Measurements from ENCODE around the gene ADAD2. TPM values are rescaled to one million over a fixed set of nuclear protein-coding genes. Genes with fewer than 3 reads are reported as not detected.

Gene ADAD2
- total RNA-seq, 1 experiment from 2014 or later, result not detected

- H2AFZ ChIP-seq, result no peak overlapping the region
- H3K27me3 ChIP-seq (ENCODE audit: insufficient read depth, low read depth), result peaks cover 9% of the 10 kb centered on the region
- BruUV-seq (replicated peaks), result no TSS peak
- DNase-seq, result no peak
- TF ChIP-seq CTCF (conservative IDR thresholded peaks at IDR 0.05) (no peak), EZH2 (IDR thresholded peaks at IDR 0.05; ENCODE audit: low read depth) (no peak)
- ChIA-PET POLR2A (ENCODE audit: unreplicated experiment) (no interaction called here), CTCF (no interaction called here)
- no peaks in the 10 kb centered on the region for H3K36me3 ChIP-seq (ENCODE audit: low read depth)
- no peak overlapping the region for H3K4me2 ChIP-seq
- no peaks in the 10 kb centered on the region for H4K20me1 ChIP-seq (ENCODE audit: insufficient read depth)
- H3K79me2 ChIP-seq (ENCODE audit: low read depth), result no peaks in the 10 kb centered on the region
- intact Hi-C loops (cut with micrococcal nuclease; ENCODE audit: unreplicated experiment), result no loop called here
- no peaks in the 10 kb centered on the region for H3K9me3 ChIP-seq (ENCODE audit: insufficient read depth, low read depth)
- no peaks in the 10 kb centered on the region for H3K9me2 ChIP-seq (ENCODE audit: insufficient read depth)
- no peak overlapping the region for H3K27ac ChIP-seq
- H3K4me3 ChIP-seq, result no peak overlapping the region
- H3K4me1 ChIP-seq (replicated peaks; ENCODE audit: insufficient read depth), result no peaks in the 10 kb centered on the region
- H3F3A ChIP-seq (ENCODE audit: insufficient read depth, low read depth), result peaks cover 3% of the 10 kb centered on the region
Observed at GRCh38 chr16:84161037-84161436, 29.9 kb upstream of the ADAD2 start.

GRCh38 chr16:84161801-84162200 lies 29.2 kb upstream of the ADAD2 start:
- Histone ChIP-seq H3K79me2 (ENCODE audit: low read depth) (no peaks in the 10 kb centered on the region), H3K4me1 (replicated peaks; ENCODE audit: insufficient read depth) (no peaks in the 10 kb centered on the region), H3K4me2 (no peak overlapping the region), H3K9me3 (ENCODE audit: insufficient read depth, low read depth) (no peaks in the 10 kb centered on the region), H3F3A (ENCODE audit: insufficient read depth, low read depth) (no peaks in the 10 kb centered on the region), H3K9me2 (ENCODE audit: insufficient read depth) (no peaks in the 10 kb centered on the region), H3K36me3 (ENCODE audit: low read depth) (no peaks in the 10 kb centered on the region), H2AFZ (no peak overlapping the region), H3K27ac (no peak overlapping the region), H3K27me3 (ENCODE audit: insufficient read depth, low read depth) (peaks cover 9% of the 10 kb centered on the region), H4K20me1 (ENCODE audit: insufficient read depth) (no peaks in the 10 kb centered on the region), H3K4me3 (no peak overlapping the region)
- POLR2A ChIA-PET (ENCODE audit: unreplicated experiment), result no interaction called here
- DNase-seq, result no peak
- TF ChIP-seq EZH2 (IDR thresholded peaks at IDR 0.05; ENCODE audit: low read depth) (no peak), CTCF (conservative IDR thresholded peaks at IDR 0.05) (no peak)
- intact Hi-C loops (cut with micrococcal nuclease; ENCODE audit: unreplicated experiment), result no loop called here
- no TSS peak for BruUV-seq (replicated peaks)
- CTCF ChIA-PET, result no interaction called here

GRCh38 chr16:84165746-84166145 lies 25.2 kb upstream of the ADAD2 start:
- Histone ChIP-seq H3K9me2 (ENCODE audit: insufficient read depth) (no peaks in the 10 kb centered on the region), H3K79me2 (ENCODE audit: low read depth) (no peaks in the 10 kb centered on the region), H4K20me1 (ENCODE audit: insufficient read depth) (no peaks in the 10 kb centered on the region), H3K27ac (no peak overlapping the region), H2AFZ (no peak overlapping the region), H3F3A (ENCODE audit: insufficient read depth, low read depth) (no peaks in the 10 kb centered on the region), H3K4me3 (no peak overlapping the region), H3K4me1 (replicated peaks; ENCODE audit: insufficient read depth) (no peaks in the 10 kb centered on the region), H3K9me3 (ENCODE audit: insufficient read depth, low read depth) (no peaks in the 10 kb centered on the region), H3K4me2 (no peak overlapping the region), H3K36me3 (ENCODE audit: low read depth) (no peaks in the 10 kb centered on the region), H3K27me3 (ENCODE audit: insufficient read depth, low read depth) (peaks cover 4% of the 10 kb centered on the region; the same call in 1 of the 2 replicates)
- intact Hi-C loops (cut with micrococcal nuclease; ENCODE audit: unreplicated experiment), result no loop called here
- ChIA-PET POLR2A (ENCODE audit: unreplicated experiment) (no interaction called here), CTCF (interaction anchor here (0.7 kb wide), 1 partner anchor 141 kb away, joined by 5 read pairs; no protein-coding TSS in a partner anchor)
- TF ChIP-seq EZH2 (IDR thresholded peaks at IDR 0.05; ENCODE audit: low read depth), result no peak
- no peak for TF ChIP-seq CTCF (conservative IDR thresholded peaks at IDR 0.05)
- no TSS peak for BruUV-seq (replicated peaks)
- DNase-seq, result no peak
